CD4-positive, CD25-positive, alpha-beta regulatory T cell (primary cell): Measurements from ENCODE around the gene NBR1. TPM values are rescaled to one million over a fixed set of nuclear protein-coding genes. Genes with fewer than 3 reads are reported as not detected.

Source experiments
- ATAC-seq, 2 donors: fragments of 150-1000 bp; cut with Tn5 transposase; one replicate each; pipeline ENCODE4 v1.10.0; 2021; ENCODE audit warnings: low read depth in 2 of 2, moderate number of reproducible peaks in 2 of 2, moderate library complexity in 1 of 2
- DNase-seq, 3 donors: peaks; one replicate each; pipeline versions ENCODE4 v3.0.0 to v3.0.0-alpha.2; 2012 to 2022; ENCODE audit warnings: mixed read lengths in 1 of 3
- H3K27ac ChIP-seq: one replicate; pipeline ENCODE4 v1.7.0; 2013; ENCODE audit warnings: mild to moderate bottlenecking, low read length; ENCODE audit not compliant: insufficient read depth, poor library complexity, severe bottlenecking
- H3K27me3 ChIP-seq: one replicate; pipeline ENCODE4 v1.7.0; 2013; ENCODE audit warnings: low read length; ENCODE audit not compliant: control insufficient read depth, insufficient read depth
- H3K36me3 ChIP-seq: one replicate; pipeline ENCODE4 v1.7.0; 2013; ENCODE audit warnings: mild to moderate bottlenecking, low read length, moderate library complexity; ENCODE audit not compliant: control insufficient read depth, insufficient read depth
- H3K4me1 ChIP-seq: 2 replicates; pipeline ENCODE4 v1.7.0; 2013; ENCODE audit warnings: mild to moderate bottlenecking, low read length; ENCODE audit not compliant: insufficient read depth, control insufficient read depth, poor library complexity, severe bottlenecking
- H3K4me3 ChIP-seq: one replicate; pipeline ENCODE4 v1.7.0; 2013; ENCODE audit warnings: low read depth, mild to moderate bottlenecking, low read length, moderate library complexity
- H3K9me3 ChIP-seq, 2 experiments: 1 replicate in 1 of 2; 2 replicates in 1 of 2; pipeline ENCODE4 v1.7.0; 2013; ENCODE audit warnings: low read length in 2 of 2, mild to moderate bottlenecking in 1 of 2, moderate library complexity in 1 of 2; ENCODE audit not compliant: control insufficient read depth in 2 of 2
- H3K27ac Mint-ChIP-seq, 3 donors: one replicate each; pipeline ENCODE4 v1.8.0; 2020 to 2022; ENCODE audit warnings: mild to moderate bottlenecking in 3 of 3, mixed read lengths in 3 of 3, moderate library complexity in 2 of 3
- H3K27me3 Mint-ChIP-seq: one replicate; pipeline ENCODE4 v1.8.0; 2022; ENCODE audit warnings: mild to moderate bottlenecking, mixed read lengths
- H3K36me3 Mint-ChIP-seq: one replicate; pipeline ENCODE4 v1.8.0; 2020; ENCODE audit warnings: mixed read lengths
- H3K4me1 Mint-ChIP-seq, 4 donors: one replicate each; pipeline ENCODE4 v1.8.0; 2020 to 2022; ENCODE audit warnings: mixed read lengths in 4 of 4, mild to moderate bottlenecking in 1 of 4
- H3K4me3 Mint-ChIP-seq, 4 donors: one replicate each; pipeline ENCODE4 v1.8.0; 2020 to 2022; ENCODE audit warnings: mild to moderate bottlenecking in 4 of 4, mixed read lengths in 4 of 4, moderate library complexity in 3 of 4
- H3K9me3 Mint-ChIP-seq, 7 donors: one replicate each; pipeline ENCODE4 v1.8.0; 2020 to 2022; ENCODE audit warnings: mixed read lengths in 7 of 7, mild to moderate bottlenecking in 3 of 7, moderate library complexity in 2 of 7
- polyA plus RNA-seq, 4 donors: library from polyadenylated mRNA; unstranded; fragments of 300-500 nt; fragmentation: Illumina TruSeq; gene quantifications; one replicate each; pipeline ENCODE4 v1.2.3, GENCODE V29; 2021
- total RNA-seq: library from RNA; stranded (reverse); gene quantifications from one replicate; pipeline ENCODE4 v1.2.3, GENCODE V29; 2022

Gene NBR1
- total and polyA plus RNA-seq, 5 donors from 2014 or later, result 65.0 to 104 (median 94.6) TPM

GRCh38 chr17:43211480-43212402 lies 40.7 kb downstream of the NBR1 start, which contains the start of gene TMEM106A:
TMEM106A (plus strand) TSS chr17:43211875; CDS start chr17:43213042, 1,167 bp downstream.
- Mint-ChIP-seq H3K27me3 (no peaks in the 10 kb centered on the region), H3K4me3 (peak within 1 kb of the TSS; percentile 94 to 100 (median 98)), H3K4me1 (peaks cover 15 to 49% (median 27%) of the 10 kb centered on the region in 4 donors), H3K9me3 (peaks cover 0 to 1% (median 0%) of the 10 kb centered on the region in 7 donors), H3K36me3 (peaks cover 26% of the 10 kb centered on the region), H3K27ac (peak within 1 kb of the TSS; percentile 95 to 98 (median 96))
- peaks cover 31% of the 10 kb centered on the region for H3K36me3 ChIP-seq
- peak within 1 kb of the TSS; percentile 76 for H3K27ac ChIP-seq
- peak; percentile 88 to 90 for ATAC-seq
- H3K27me3 ChIP-seq, result no peaks in the 10 kb centered on the region
- H3K4me3 ChIP-seq, result peak within 1 kb of the TSS; percentile 91
- peaks cover 25% of the 10 kb centered on the region for H3K4me1 ChIP-seq
- DNase-seq, result peak; percentile 64 to 89 (median 76)
- H3K9me3 ChIP-seq, result no peaks in the 10 kb centered on the region

GRCh38 chr17:43212641-43213490 lies 41.9 kb downstream of the NBR1 start:
- Mint-ChIP-seq H3K4me3 (peak overlapping the region; percentile 94 to 100 (median 98)), H3K27ac (peak overlapping the region; percentile 95 to 98 (median 96)), H3K4me1 (peaks cover 17 to 54% (median 29%) of the 10 kb centered on the region in 4 donors), H3K27me3 (no peaks in the 10 kb centered on the region), H3K9me3 (peaks cover 0 to 1% (median 0%) of the 10 kb centered on the region in 7 donors), H3K36me3 (peaks cover 33% of the 10 kb centered on the region)
- H3K4me1 ChIP-seq, result peaks cover 25% of the 10 kb centered on the region
- no peaks in the 10 kb centered on the region for H3K27me3 ChIP-seq
- H3K27ac ChIP-seq, result peak overlapping the region; percentile 76
- peak overlapping the region; percentile 91 for H3K4me3 ChIP-seq
- no peak for ATAC-seq
- H3K9me3 ChIP-seq, result no peaks in the 10 kb centered on the region
- H3K36me3 ChIP-seq, result peaks cover 25% of the 10 kb centered on the region
- DNase-seq, result peak in 1 of 3 donors; percentile 7

GRCh38 chr17:43213545-43213944 lies 42.5 kb downstream of the NBR1 start:
- Mint-ChIP-seq H3K27me3 (no peaks in the 10 kb centered on the region), H3K4me3 (peak overlapping the region in 3 of 4 donors; percentile 39 to 94 (median 87)), H3K36me3 (peaks cover 30% of the 10 kb centered on the region), H3K4me1 (peaks cover 13 to 52% (median 33%) of the 10 kb centered on the region in 4 donors), H3K27ac (peak overlapping the region in 2 of 3 donors; percentile 75 to 95), H3K9me3 (peaks cover 0 to 1% (median 0%) of the 10 kb centered on the region in 7 donors)
- Histone ChIP-seq H3K4me3 (no peak overlapping the region), H3K36me3 (peaks cover 20% of the 10 kb centered on the region), H3K27ac (no peak overlapping the region), H3K4me1 (peaks cover 25% of the 10 kb centered on the region), H3K9me3 (no peaks in the 10 kb centered on the region), H3K27me3 (no peaks in the 10 kb centered on the region)
- ATAC-seq (no peak), DNase-seq (no peak)

GRCh38 chr17:43215341-43215740 lies 44.3 kb downstream of the NBR1 start:
- Histone ChIP-seq H3K4me3 (no peak overlapping the region), H3K36me3 (peaks cover 8% of the 10 kb centered on the region), H3K27me3 (no peaks in the 10 kb centered on the region), H3K9me3 (no peaks in the 10 kb centered on the region), H3K27ac (no peak overlapping the region), H3K4me1 (peaks cover 25% of the 10 kb centered on the region)
- Mint-ChIP-seq H3K36me3 (peaks cover 29% of the 10 kb centered on the region), H3K9me3 (no peaks in the 10 kb centered on the region), H3K27ac (no peak overlapping the region), H3K27me3 (no peaks in the 10 kb centered on the region), H3K4me3 (no peak overlapping the region), H3K4me1 (peaks cover 13 to 54% (median 37%) of the 10 kb centered on the region in 4 donors)
- DNase-seq (no peak), ATAC-seq (no peak)

- H3K27ac Mint-ChIP-seq, result peak overlapping the region in 1 of 3 donors; percentile 65
- peaks cover 6 to 45% (median 30%) of the 10 kb centered on the region in 4 donors for H3K4me1 Mint-ChIP-seq
- no peaks in the 10 kb centered on the region for H3K27me3 Mint-ChIP-seq
Observed at GRCh38 chr17:43216369-43216761, 45.4 kb downstream of the NBR1 start.

GRCh38 chr17:43216762-43217613 lies 46.0 kb downstream of the NBR1 start:
- DNase-seq, result no peak
- Mint-ChIP-seq H3K4me1 (peaks cover 6 to 42% (median 27%) of the 10 kb centered on the region in 4 donors), H3K36me3 (peaks cover 29% of the 10 kb centered on the region), H3K9me3 (no peaks in the 10 kb centered on the region), H3K27me3 (no peaks in the 10 kb centered on the region), H3K4me3 (peak overlapping the region in 1 of 4 donors; percentile 35), H3K27ac (peak overlapping the region in 2 of 3 donors; percentile 42 to 65)
- no peak overlapping the region for H3K27ac ChIP-seq
- H3K4me1 ChIP-seq, result peaks cover 15% of the 10 kb centered on the region
- no peaks in the 10 kb centered on the region for H3K9me3 ChIP-seq
- no peak for ATAC-seq
- H3K36me3 ChIP-seq, result peaks cover 8% of the 10 kb centered on the region
- H3K4me3 ChIP-seq, result no peak overlapping the region
- no peaks in the 10 kb centered on the region for H3K27me3 ChIP-seq

More at GRCh38 chr17:43216369-43216761, 45.4 kb downstream of the NBR1 start:
- peaks cover 8% of the 10 kb centered on the region for H3K36me3 ChIP-seq
- no peak overlapping the region for H3K27ac ChIP-seq
- H3K27me3 ChIP-seq, result no peaks in the 10 kb centered on the region
- ATAC-seq, result no peak
- Mint-ChIP-seq H3K4me3 (no peak overlapping the region), H3K9me3 (no peaks in the 10 kb centered on the region), H3K36me3 (peaks cover 29% of the 10 kb centered on the region)
- no peak overlapping the region for H3K4me3 ChIP-seq
- H3K9me3 ChIP-seq, result no peaks in the 10 kb centered on the region
- peaks cover 16% of the 10 kb centered on the region for H3K4me1 ChIP-seq
- DNase-seq, result no peak
